ENCODE measurements around the gene RABEP2.

DNA sequence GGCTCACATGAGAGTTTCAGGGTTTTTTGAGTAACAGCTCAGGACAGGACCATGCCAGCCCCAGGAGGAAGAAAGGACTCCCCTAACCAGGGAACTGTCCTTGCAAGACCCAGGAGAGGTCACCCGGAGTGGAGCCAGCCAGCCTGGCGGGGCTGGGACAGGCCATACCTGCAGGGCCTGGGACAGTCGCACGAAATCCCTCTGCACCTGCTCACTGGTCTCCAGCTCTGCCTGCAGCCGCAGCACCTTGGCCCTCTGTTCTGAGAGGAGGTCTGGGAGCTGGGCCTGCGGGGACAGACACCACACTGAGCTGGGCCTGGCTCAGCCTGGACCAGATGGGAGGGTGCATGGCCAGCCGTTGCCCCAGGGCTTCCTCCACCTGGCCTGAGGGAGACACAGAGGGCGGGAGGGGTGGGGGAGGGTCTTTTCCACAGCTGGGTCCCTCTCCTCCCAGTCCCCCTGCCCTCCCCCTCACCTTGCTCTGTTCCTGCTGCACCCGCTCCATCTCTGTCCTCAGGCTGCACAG, 19.7 kb downstream of the RABEP2 start:
- TF ChIP-seq CTCF (conservative IDR thresholded peaks at IDR 0.05; ENCODE audit: low read depth in 2 of 2): no peak
- TF ChIP-seq NANOG (IDR thresholded peaks at IDR 0.05; ENCODE audit: borderline replicate concordance): no peak
- no peak for TF ChIP-seq POLR2AphosphoS5 (IDR thresholded peaks at IDR 0.05; ENCODE audit: low read depth)
- TF ChIP-seq CREB1 (CRISPR knock-in tag; IDR thresholded peaks at IDR 0.05; ENCODE audit: low read depth): no peak
- TF ChIP-seq, protein P1, sequence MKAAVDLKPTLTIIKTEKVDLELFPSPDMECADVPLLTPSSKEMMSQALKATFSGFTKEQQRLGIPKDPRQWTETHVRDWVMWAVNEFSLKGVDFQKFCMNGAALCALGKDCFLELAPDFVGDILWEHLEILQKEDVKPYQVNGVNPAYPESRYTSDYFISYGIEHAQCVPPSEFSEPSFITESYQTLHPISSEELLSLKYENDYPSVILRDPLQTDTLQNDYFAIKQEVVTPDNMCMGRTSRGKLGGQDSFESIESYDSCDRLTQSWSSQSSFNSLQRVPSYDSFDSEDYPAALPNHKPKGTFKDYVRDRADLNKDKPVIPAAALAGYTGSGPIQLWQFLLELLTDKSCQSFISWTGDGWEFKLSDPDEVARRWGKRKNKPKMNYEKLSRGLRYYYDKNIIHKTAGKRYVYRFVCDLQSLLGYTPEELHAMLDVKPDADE (IDR thresholded peaks at IDR 0.05): no peak
- no peak for TF ChIP-seq REST (IDR thresholded peaks at IDR 0.05; ENCODE audit: unreplicated experiment)
- TF ChIP-seq EZH2phosphoT487 (IDR thresholded peaks at IDR 0.05; ENCODE audit: unreplicated experiment): no peak
- TF ChIP-seq EZH2 (IDR thresholded peaks at IDR 0.05; ENCODE audit: low read depth, unreplicated experiment): no peak
- TF ChIP-seq, protein P2, sequence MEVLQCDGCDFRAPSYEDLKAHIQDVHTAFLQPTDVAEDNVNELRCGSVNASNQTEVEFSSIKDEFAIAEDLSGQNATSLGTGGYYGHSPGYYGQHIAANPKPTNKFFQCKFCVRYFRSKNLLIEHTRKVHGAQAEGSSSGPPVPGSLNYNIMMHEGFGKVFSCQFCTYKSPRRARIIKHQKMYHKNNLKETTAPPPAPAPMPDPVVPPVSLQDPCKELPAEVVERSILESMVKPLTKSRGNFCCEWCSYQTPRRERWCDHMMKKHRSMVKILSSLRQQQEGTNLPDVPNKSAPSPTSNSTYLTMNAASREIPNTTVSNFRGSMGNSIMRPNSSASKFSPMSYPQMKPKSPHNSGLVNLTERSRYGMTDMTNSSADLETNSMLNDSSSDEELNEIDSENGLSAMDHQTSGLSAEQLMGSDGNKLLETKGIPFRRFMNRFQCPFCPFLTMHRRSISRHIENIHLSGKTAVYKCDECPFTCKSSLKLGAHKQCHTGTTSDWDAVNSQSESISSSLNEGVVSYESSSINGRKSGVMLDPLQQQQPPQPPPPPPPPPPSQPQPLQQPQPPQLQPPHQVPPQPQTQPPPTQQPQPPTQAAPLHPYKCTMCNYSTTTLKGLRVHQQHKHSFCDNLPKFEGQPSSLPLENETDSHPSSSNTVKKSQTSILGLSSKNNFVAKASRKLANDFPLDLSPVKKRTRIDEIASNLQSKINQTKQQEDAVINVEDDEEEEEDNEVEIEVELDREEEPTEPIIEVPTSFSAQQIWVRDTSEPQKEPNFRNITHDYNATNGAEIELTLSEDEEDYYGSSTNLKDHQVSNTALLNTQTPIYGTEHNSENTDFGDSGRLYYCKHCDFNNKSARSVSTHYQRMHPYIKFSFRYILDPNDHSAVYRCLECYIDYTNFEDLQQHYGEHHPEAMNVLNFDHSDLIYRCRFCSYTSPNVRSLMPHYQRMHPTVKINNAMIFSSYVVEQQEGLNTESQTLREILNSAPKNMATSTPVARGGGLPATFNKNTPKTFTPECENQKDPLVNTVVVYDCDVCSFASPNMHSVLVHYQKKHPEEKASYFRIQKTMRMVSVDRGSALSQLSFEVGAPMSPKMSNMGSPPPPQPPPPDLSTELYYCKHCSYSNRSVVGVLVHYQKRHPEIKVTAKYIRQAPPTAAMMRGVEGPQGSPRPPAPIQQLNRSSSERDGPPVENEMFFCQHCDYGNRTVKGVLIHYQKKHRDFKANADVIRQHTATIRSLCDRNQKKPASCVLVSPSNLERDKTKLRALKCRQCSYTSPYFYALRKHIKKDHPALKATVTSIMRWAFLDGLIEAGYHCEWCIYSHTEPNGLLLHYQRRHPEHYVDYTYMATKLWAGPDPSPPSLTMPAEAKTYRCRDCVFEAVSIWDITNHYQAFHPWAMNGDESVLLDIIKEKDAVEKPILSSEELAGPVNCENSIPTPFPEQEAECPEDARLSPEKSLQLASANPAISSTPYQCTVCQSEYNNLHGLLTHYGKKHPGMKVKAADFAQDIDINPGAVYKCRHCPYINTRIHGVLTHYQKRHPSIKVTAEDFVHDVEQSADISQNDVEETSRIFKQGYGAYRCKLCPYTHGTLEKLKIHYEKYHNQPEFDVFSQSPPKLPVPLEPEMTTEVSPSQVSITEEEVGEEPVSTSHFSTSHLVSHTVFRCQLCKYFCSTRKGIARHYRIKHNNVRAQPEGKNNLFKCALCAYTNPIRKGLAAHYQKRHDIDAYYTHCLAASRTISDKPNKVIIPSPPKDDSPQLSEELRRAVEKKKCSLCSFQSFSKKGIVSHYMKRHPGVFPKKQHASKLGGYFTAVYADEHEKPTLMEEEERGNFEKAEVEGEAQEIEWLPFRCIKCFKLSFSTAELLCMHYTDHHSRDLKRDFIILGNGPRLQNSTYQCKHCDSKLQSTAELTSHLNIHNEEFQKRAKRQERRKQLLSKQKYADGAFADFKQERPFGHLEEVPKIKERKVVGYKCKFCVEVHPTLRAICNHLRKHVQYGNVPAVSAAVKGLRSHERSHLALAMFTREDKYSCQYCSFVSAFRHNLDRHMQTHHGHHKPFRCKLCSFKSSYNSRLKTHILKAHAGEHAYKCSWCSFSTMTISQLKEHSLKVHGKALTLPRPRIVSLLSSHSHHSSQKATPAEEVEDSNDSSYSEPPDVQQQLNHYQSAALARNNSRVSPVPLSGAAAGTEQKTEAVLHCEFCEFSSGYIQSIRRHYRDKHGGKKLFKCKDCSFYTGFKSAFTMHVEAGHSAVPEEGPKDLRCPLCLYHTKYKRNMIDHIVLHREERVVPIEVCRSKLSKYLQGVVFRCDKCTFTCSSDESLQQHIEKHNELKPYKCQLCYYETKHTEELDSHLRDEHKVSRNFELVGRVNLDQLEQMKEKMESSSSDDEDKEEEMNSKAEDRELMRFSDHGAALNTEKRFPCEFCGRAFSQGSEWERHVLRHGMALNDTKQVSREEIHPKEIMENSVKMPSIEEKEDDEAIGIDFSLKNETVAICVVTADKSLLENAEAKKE (CRISPR knock-in tag; IDR thresholded peaks at IDR 0.05): no peak
